HEK293 (cell line): Measurements from ENCODE around the gene ZBBX.

ENCODE experiments used
- CTCF ChIA-PET: fragments of 350-600 bp; formaldehyde crosslinking; extraction: SDS; loops from one replicate; lab custom pipeline; 2021; ENCODE audit warnings: antibody characterized with exemption; lab: Yijun Ruan, JAX
- POLR2A ChIA-PET: fragments of 300-600 bp; formaldehyde crosslinking; extraction: SDS; loops from one replicate; lab custom pipeline; 2020; ENCODE audit warnings: antibody characterized with exemption, inconsistent platforms; lab: Yijun Ruan, JAX
- H3K27ac ChIP-seq: fragments of 200-500 bp; sonication (Bioruptor generic); 2 replicates; pipeline ENCODE4 v1.5.1; 2014; ENCODE audit warnings: low read depth, low read length, control low read depth, inconsistent platforms; ENCODE audit errors: extremely low read depth
- H3K36me3 ChIP-seq, 2 experiments: fragments of 200-500 bp in 1 of 2; sonication (Bioruptor generic) in 1 of 2; 1 replicate in 1 of 2; 2 replicates in 1 of 2; pipeline ENCODE4 v1.5.1; 2014 to 2017; ENCODE audit warnings: inconsistent platforms in 2 of 2, low read length in 2 of 2; ENCODE audit not compliant: control insufficient read depth in 2 of 2, insufficient read depth in 1 of 2
- H3K4me1 ChIP-seq: fragments of 200-500 bp; sonication (Bioruptor generic); 2 replicates; pipeline ENCODE4 v1.5.1; 2014; ENCODE audit warnings: mild to moderate bottlenecking, low read length, inconsistent platforms; ENCODE audit not compliant: control insufficient read depth, insufficient read depth
- H3K4me3 ChIP-seq: 2 replicates; pipeline ENCODE4 v1.5.1; 2011; ENCODE audit warnings: low read depth, mild to moderate bottlenecking, control low read depth, low read length, moderate library complexity
- H3K9me3 ChIP-seq: fragments of 200-500 bp; sonication (Bioruptor generic); 2 replicates; pipeline ENCODE4 v1.5.1; 2014; ENCODE audit warnings: low read depth, low read length, inconsistent platforms; ENCODE audit not compliant: control insufficient read depth, insufficient read depth
- CTCF ChIP-seq: fragments of 450-650 bp; formaldehyde crosslinking; IDR thresholded peaks from 2 replicates; pipeline ENCODE4 v1.5.1; 2016; ENCODE audit warnings: missing biosample characterization, missing genetic modification characterization
- SP3 ChIP-seq: fragments of 450-650 bp; formaldehyde crosslinking; IDR thresholded peaks from 2 replicates; pipeline ENCODE4 v1.5.1; 2016; ENCODE audit warnings: missing biosample characterization, missing genetic modification characterization
- YY1 ChIP-seq: fragments of 450-650 bp; formaldehyde crosslinking; IDR thresholded peaks from 2 replicates; pipeline ENCODE4 v1.5.1; 2018; ENCODE audit warnings: missing biosample characterization, missing genetic modification characterization
- YY2 ChIP-seq: fragments of 450-650 bp; formaldehyde crosslinking; IDR thresholded peaks from 2 replicates; pipeline ENCODE4 v1.5.1; 2016; ENCODE audit warnings: missing biosample characterization, missing genetic modification characterization
- ZBTB17 ChIP-seq: fragments of 450-650 bp; formaldehyde crosslinking; IDR thresholded peaks from 2 replicates; pipeline ENCODE4 v1.5.1; 2016; ENCODE audit warnings: missing biosample characterization, missing genetic modification characterization
- ZFP3 ChIP-seq: fragments of 450-650 bp; formaldehyde crosslinking; IDR thresholded peaks from 2 replicates; pipeline ENCODE4 v1.5.1; 2016; ENCODE audit warnings: low read depth, missing biosample characterization, missing genetic modification characterization
- ZNF175 ChIP-seq: fragments of 450-650 bp; formaldehyde crosslinking; IDR thresholded peaks from 2 replicates; pipeline ENCODE4 v1.5.1; 2016; ENCODE audit warnings: missing biosample characterization, missing genetic modification characterization
- ZNF184 ChIP-seq: fragments of 450-650 bp; IDR thresholded peaks from 2 replicates; pipeline ENCODE4 v1.5.1; 2018; ENCODE audit warnings: missing biosample characterization, mild to moderate bottlenecking, missing genetic modification characterization
- ZNF26 ChIP-seq: fragments of 450-650 bp; formaldehyde crosslinking; IDR thresholded peaks from 2 replicates; pipeline ENCODE4 v1.5.1; 2016; ENCODE audit warnings: missing biosample characterization, missing genetic modification characterization
- ZNF302 ChIP-seq: fragments of 450-650 bp; formaldehyde crosslinking; IDR thresholded peaks from 2 replicates; pipeline ENCODE4 v1.5.1; 2016; ENCODE audit warnings: missing biosample characterization, missing genetic modification characterization, low read depth
- ZNF530 ChIP-seq: fragments of 450-650 bp; formaldehyde crosslinking; IDR thresholded peaks from 2 replicates; pipeline ENCODE4 v1.5.1; 2016; ENCODE audit warnings: low read depth, missing biosample characterization, missing genetic modification characterization
- ZNF747 ChIP-seq: fragments of 450-650 bp; formaldehyde crosslinking; IDR thresholded peaks from 2 replicates; pipeline ENCODE4 v1.5.1; 2016; ENCODE audit warnings: missing biosample characterization, missing genetic modification characterization
- ZNF76 ChIP-seq: fragments of 450-650 bp; formaldehyde crosslinking; IDR thresholded peaks from 2 replicates; pipeline ENCODE4; 2016; ENCODE audit warnings: low read depth, missing biosample characterization, missing genetic modification characterization, borderline replicate concordance
- ZSCAN18 ChIP-seq: fragments of 450-650 bp; formaldehyde crosslinking; IDR thresholded peaks from 2 replicates; pipeline ENCODE4 v1.5.1; 2016; ENCODE audit warnings: missing biosample characterization, missing genetic modification characterization
- TF ChIP-seq, protein P1 (sequence below): fragments of 450-650 bp; formaldehyde crosslinking; IDR thresholded peaks from 2 replicates; pipeline ENCODE4 v1.5.1; 2016; ENCODE audit warnings: missing biosample characterization, missing genetic modification characterization
- TF ChIP-seq, protein P2 (sequence below): fragments of 450-650 bp; formaldehyde crosslinking; IDR thresholded peaks from 2 replicates; pipeline ENCODE4; 2016; ENCODE audit warnings: missing biosample characterization, missing genetic modification characterization
- TF ChIP-seq, protein P3 (sequence below): IDR thresholded peaks from 2 replicates; pipeline ENCODE4 v1.6.1; 2011; ENCODE audit warnings: mild to moderate bottlenecking, low read depth, low read length, borderline replicate concordance
- TF ChIP-seq, protein P4 (sequence below): fragments of 450-650 bp; IDR thresholded peaks from 2 replicates; pipeline ENCODE4 v1.5.1; 2018; ENCODE audit warnings: missing biosample characterization, missing genetic modification characterization

The ZBBX gene

GRCh38 chr3:167302678-167303077 lies 77.4 kb downstream of the ZBBX start:
- Histone ChIP-seq H3K36me3 (no peaks in the 10 kb centered on the region), H3K9me3 (no peaks in the 10 kb centered on the region), H3K27ac (no peak overlapping the region), H3K4me3 (no peak overlapping the region), H3K4me1 (no peaks in the 10 kb centered on the region)
- POLR2A ChIA-PET: no interaction called here
- TF ChIP-seq YY1 (tag by site-specific recombination) (no peak), ZNF175 (tag by site-specific recombination) (no peak), ZNF76 (tag by site-specific recombination) (no peak), ZBTB17 (tag by site-specific recombination) (no peak), YY2 (no peak), ZSCAN18 (tag by site-specific recombination) (no peak), ZNF530 (tag by site-specific recombination) (no peak), CTCF (tag by site-specific recombination) (no peak), ZNF26 (tag by site-specific recombination) (no peak), ZNF302 (tag by site-specific recombination) (no peak), ZFP3 (no peak), ZNF184 (no peak), ZNF747 (tag by site-specific recombination) (no peak), SP3 (tag by site-specific recombination) (no peak)
- TF ChIP-seq, protein P1, sequence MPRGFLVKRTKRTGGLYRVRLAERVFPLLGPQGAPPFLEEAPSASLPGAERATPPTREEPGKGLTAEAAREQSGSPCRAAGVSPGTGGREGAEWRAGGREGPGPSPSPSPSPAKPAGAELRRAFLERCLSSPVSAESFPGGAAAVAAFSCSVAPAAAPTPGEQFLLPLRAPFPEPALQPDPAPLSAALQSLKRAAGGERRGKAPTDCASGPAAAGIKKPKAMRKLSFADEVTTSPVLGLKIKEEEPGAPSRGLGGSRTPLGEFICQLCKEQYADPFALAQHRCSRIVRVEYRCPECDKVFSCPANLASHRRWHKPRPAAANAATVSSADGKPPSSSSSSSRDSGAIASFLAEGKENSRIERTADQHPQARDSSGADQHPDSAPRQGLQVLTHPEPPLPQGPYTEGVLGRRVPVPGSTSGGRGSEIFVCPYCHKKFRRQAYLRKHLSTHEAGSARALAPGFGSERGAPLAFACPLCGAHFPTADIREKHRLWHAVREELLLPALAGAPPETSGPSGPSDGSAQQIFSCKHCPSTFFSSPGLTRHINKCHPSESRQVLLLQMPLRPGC: no peak
- TF ChIP-seq, protein P2, sequence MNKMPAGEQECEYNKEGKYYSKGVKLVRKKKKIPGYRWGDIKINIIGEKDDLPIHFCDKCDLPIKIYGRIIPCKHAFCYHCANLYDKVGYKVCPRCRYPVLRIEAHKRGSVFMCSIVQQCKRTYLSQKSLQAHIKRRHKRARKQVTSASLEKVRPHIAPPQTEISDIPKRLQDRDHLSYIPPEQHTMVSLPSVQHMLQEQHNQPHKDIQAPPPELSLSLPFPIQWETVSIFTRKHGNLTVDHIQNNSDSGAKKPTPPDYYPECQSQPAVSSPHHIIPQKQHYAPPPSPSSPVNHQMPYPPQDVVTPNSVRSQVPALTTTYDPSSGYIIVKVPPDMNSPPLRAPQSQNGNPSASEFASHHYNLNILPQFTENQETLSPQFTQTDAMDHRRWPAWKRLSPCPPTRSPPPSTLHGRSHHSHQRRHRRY (tag by site-specific recombination): no peak
- TF ChIP-seq, protein P3, sequence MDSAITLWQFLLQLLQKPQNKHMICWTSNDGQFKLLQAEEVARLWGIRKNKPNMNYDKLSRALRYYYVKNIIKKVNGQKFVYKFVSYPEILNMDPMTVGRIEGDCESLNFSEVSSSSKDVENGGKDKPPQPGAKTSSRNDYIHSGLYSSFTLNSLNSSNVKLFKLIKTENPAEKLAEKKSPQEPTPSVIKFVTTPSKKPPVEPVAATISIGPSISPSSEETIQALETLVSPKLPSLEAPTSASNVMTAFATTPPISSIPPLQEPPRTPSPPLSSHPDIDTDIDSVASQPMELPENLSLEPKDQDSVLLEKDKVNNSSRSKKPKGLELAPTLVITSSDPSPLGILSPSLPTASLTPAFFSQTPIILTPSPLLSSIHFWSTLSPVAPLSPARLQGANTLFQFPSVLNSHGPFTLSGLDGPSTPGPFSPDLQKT: no peak
- TF ChIP-seq, protein P4, sequence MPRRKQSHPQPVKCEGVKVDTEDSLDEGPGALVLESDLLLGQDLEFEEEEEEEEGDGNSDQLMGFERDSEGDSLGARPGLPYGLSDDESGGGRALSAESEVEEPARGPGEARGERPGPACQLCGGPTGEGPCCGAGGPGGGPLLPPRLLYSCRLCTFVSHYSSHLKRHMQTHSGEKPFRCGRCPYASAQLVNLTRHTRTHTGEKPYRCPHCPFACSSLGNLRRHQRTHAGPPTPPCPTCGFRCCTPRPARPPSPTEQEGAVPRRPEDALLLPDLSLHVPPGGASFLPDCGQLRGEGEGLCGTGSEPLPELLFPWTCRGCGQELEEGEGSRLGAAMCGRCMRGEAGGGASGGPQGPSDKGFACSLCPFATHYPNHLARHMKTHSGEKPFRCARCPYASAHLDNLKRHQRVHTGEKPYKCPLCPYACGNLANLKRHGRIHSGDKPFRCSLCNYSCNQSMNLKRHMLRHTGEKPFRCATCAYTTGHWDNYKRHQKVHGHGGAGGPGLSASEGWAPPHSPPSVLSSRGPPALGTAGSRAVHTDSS: no peak
- TF ChIP-seq, all 188 proteins: peak for 0
- CTCF ChIA-PET: no interaction called here
